WTC11 (cell line): ENCODE measurements around the gene TP63.
"Not testable (repeated sequence)": the region's sequence is repeated elsewhere in the genome, so short reads cannot be mapped to it uniquely, and the experiment has no call there.

ENCODE experiments used
- AFF4 ChIP-seq: sonication (generic); formaldehyde crosslinking; IDR thresholded peaks from 2 replicates; pipeline ENCODE4 v1.8.1; 2023; ENCODE audit warnings: mild to moderate bottlenecking, missing genetic modification reagents, borderline replicate concordance
- ARID4B ChIP-seq: sonication (generic); formaldehyde crosslinking; IDR thresholded peaks from 2 replicates; pipeline ENCODE4 v1.8.0; 2023; ENCODE audit warnings: missing genetic modification reagents, mild to moderate bottlenecking, borderline replicate concordance
- ATF2 ChIP-seq: sonication (generic); formaldehyde crosslinking; IDR thresholded peaks from 2 replicates; pipeline ENCODE4 v1.8.1; 2022; ENCODE audit warnings: low read depth, missing genetic modification reagents, borderline replicate concordance
- ATF6 ChIP-seq: sonication (generic); formaldehyde crosslinking; IDR thresholded peaks from 2 replicates; pipeline ENCODE4 v1.8.1; 2023; ENCODE audit warnings: mild to moderate bottlenecking, missing genetic modification reagents
- CREB1 ChIP-seq: sonication (generic); formaldehyde crosslinking; IDR thresholded peaks from 2 replicates; pipeline ENCODE4 v1.8.0; 2023; ENCODE audit warnings: mild to moderate bottlenecking, missing genetic modification reagents
- CTCF ChIP-seq: fragments of 200-600 bp; IDR thresholded peaks from 2 replicates; pipeline ENCODE4 v1.8.0; 2022; ENCODE audit warnings: antibody characterized with exemption
- ESRRA ChIP-seq: sonication (generic); formaldehyde crosslinking; IDR thresholded peaks from 2 replicates; pipeline ENCODE4 v1.8.1; 2022; ENCODE audit warnings: mild to moderate bottlenecking, missing genetic modification reagents, borderline replicate concordance
- ETV6 ChIP-seq: sonication (generic); formaldehyde crosslinking; IDR thresholded peaks from 2 replicates; pipeline ENCODE4 v1.8.1; 2022; ENCODE audit warnings: mild to moderate bottlenecking, missing genetic modification reagents
- JAZF1 ChIP-seq: fragments of 250-450 bp; sonication (Bioruptor Pico); IDR thresholded peaks from 2 replicates; pipeline ENCODE4 v1.9.0; 2021; ENCODE audit warnings: moderate library complexity, mild to moderate bottlenecking, inconsistent platforms
- NR2C2 ChIP-seq: sonication (generic); formaldehyde crosslinking; IDR thresholded peaks from 2 replicates; pipeline ENCODE4 v1.8.0; 2022; ENCODE audit warnings: mild to moderate bottlenecking, missing genetic modification reagents
- USF2 ChIP-seq: sonication (generic); formaldehyde crosslinking; IDR thresholded peaks from 2 replicates; pipeline ENCODE4 v1.8.1; 2023; ENCODE audit warnings: mild to moderate bottlenecking, missing genetic modification reagents, moderate library complexity
- ZBTB21 ChIP-seq: sonication (generic); formaldehyde crosslinking; IDR thresholded peaks from 2 replicates; pipeline ENCODE4 v1.8.1; 2023; ENCODE audit warnings: mild to moderate bottlenecking, missing genetic modification reagents, borderline replicate concordance
- ZNF138 ChIP-seq: sonication (generic); formaldehyde crosslinking; conservative IDR thresholded peaks from 2 replicates; pipeline ENCODE4 v1.8.1; 2022; ENCODE audit warnings: mild to moderate bottlenecking, moderate library complexity, missing genetic modification reagents
- ZSCAN18 ChIP-seq: fragments of 250-450 bp; sonication (Bioruptor Pico); IDR thresholded peaks from 2 replicates; pipeline ENCODE4 v2.1.2; 2022; ENCODE audit warnings: mild to moderate bottlenecking, moderate library complexity

- TF ChIP-seq USF2 (CRISPR knock-in tag); CTCF; ZSCAN18 (CRISPR knock-in tag); ATF6; CREB1 (CRISPR knock-in tag); ESRRA (CRISPR knock-in tag); NR2C2; AFF4 (CRISPR knock-in tag); JAZF1 (CRISPR knock-in tag); ZBTB21 (CRISPR knock-in tag); ATF2 (CRISPR knock-in tag); ZNF138; ETV6 (CRISPR knock-in tag); ARID4B (CRISPR knock-in tag): not testable (repeated sequence)
Measured at GRCh38 chr3:189672346-189672745, 41.2 kb downstream of the TP63 start.
